Neural cell (in vitro differentiated cells): ENCODE measurements around the gene ZNF281. TPM values are rescaled to one million over a fixed set of nuclear protein-coding genes. Genes with fewer than 3 reads are reported as not detected.

ENCODE experiments used
- H2AFZ ChIP-seq: fragments of 200-600, 300-800 bp; sonication (generic), shearing (Covaris generic); 2 replicates; pipeline ENCODE4 v1.6.0; 2014; ENCODE audit warnings: low read depth, mild to moderate bottlenecking, antibody characterized with exemption, low read length, moderate library complexity
- H3F3A ChIP-seq: fragments of 200-600 bp; shearing (Covaris generic); 2 replicates; pipeline ENCODE4 v1.6.1; 2016; ENCODE audit warnings: mild to moderate bottlenecking, moderate library complexity, mixed read lengths, antibody characterized with exemption, low read length; ENCODE audit not compliant: insufficient read depth, poor library complexity, severe bottlenecking
- H3K27ac ChIP-seq: fragments of 200-600, 300-800 bp; sonication (generic), shearing (Covaris generic); 2 replicates; pipeline ENCODE4 v1.5.1; 2014; ENCODE audit warnings: mild to moderate bottlenecking, low read length, moderate library complexity
- H3K27me3 ChIP-seq: fragments of 300-800, 200-600 bp; sonication (generic), shearing (Covaris generic); 2 replicates; pipeline ENCODE4 v1.6.0; 2014; ENCODE audit warnings: mild to moderate bottlenecking, low read depth, low read length, moderate library complexity; ENCODE audit not compliant: insufficient read depth
- H3K36me3 ChIP-seq: fragments of 300-800, 200-600 bp; sonication (generic), shearing (Covaris generic); 2 replicates; pipeline ENCODE4 v1.5.1; 2014; ENCODE audit warnings: mild to moderate bottlenecking, antibody characterized with exemption, low read length, moderate library complexity; ENCODE audit not compliant: insufficient read depth
- H3K4me2 ChIP-seq: fragments of 300-800, 200-600 bp; sonication (generic), shearing (Covaris generic); 2 replicates; pipeline ENCODE4 v1.6.0; 2014; ENCODE audit warnings: mild to moderate bottlenecking, low read length
- H3K4me3 ChIP-seq: fragments of 300-800, 200-600 bp; sonication (generic), shearing (Covaris generic); 2 replicates; pipeline ENCODE4 v1.5.1; 2014; ENCODE audit warnings: mild to moderate bottlenecking, low read length, moderate library complexity
- H3K79me2 ChIP-seq: fragments of 200-600 bp; shearing (Covaris generic); replicated peaks from 2 replicates; pipeline ENCODE4 v1.6.0; 2014; ENCODE audit warnings: mild to moderate bottlenecking, low read length, moderate library complexity; ENCODE audit not compliant: insufficient read depth
- H3K9ac ChIP-seq: fragments of 300-800, 200-600 bp; sonication (generic), shearing (Covaris generic); 2 replicates; pipeline ENCODE4 v1.6.1; 2016; ENCODE audit warnings: mild to moderate bottlenecking, low read length, mixed read lengths
- H3K9me2 ChIP-seq: fragments of 200-600 bp; shearing (Covaris generic); 2 replicates; pipeline ENCODE4 v1.6.1; 2016; ENCODE audit warnings: mild to moderate bottlenecking, low read length, mixed read lengths; ENCODE audit not compliant: insufficient read depth
- H3K9me3 ChIP-seq: fragments of 200-600, 300-800 bp; sonication (generic), shearing (Covaris generic); 2 replicates; pipeline ENCODE4 v1.6.1; 2016; ENCODE audit warnings: mild to moderate bottlenecking, mixed run types, low read length, moderate library complexity, mixed read lengths
- H4K20me1 ChIP-seq: fragments of 200-600 bp; shearing (Covaris generic); 2 replicates; pipeline ENCODE4 v1.6.1; 2016; ENCODE audit warnings: mild to moderate bottlenecking, mixed run types; ENCODE audit not compliant: insufficient read depth
- CTCF ChIP-seq: fragments of 450-650 bp; IDR thresholded peaks from 2 replicates; pipeline ENCODE4 v1.5.1; 2014; ENCODE audit warnings: antibody characterized with exemption, mild to moderate bottlenecking, moderate library complexity; ENCODE audit not compliant: poor library complexity, severe bottlenecking
- EP300 ChIP-seq: fragments of 450-650 bp; conservative IDR thresholded peaks from 2 replicates; pipeline ENCODE4 v1.6.1; 2014; ENCODE audit warnings: antibody characterized with exemption, mild to moderate bottlenecking, moderate library complexity; ENCODE audit not compliant: poor library complexity, severe bottlenecking
- EZH2 ChIP-seq: fragments of 200-600, 300-800 bp; shearing (Covaris generic), sonication (generic); IDR thresholded peaks from 2 replicates; pipeline ENCODE4 v1.6.1; 2014; ENCODE audit warnings: antibody characterized with exemption, low read length, borderline replicate concordance, mild to moderate bottlenecking; ENCODE audit not compliant: insufficient read depth, poor library complexity, severe bottlenecking
- MXI1 ChIP-seq: fragments of 450-650 bp; conservative IDR thresholded peaks from 2 replicates; pipeline ENCODE4 v1.6.1; 2014; ENCODE audit warnings: antibody characterized with exemption, mild to moderate bottlenecking; ENCODE audit not compliant: poor library complexity, severe bottlenecking
- RAD21 ChIP-seq: fragments of 450-650 bp; conservative IDR thresholded peaks from 2 replicates; pipeline ENCODE4 v1.6.1; 2014; ENCODE audit warnings: antibody characterized with exemption, mild to moderate bottlenecking, moderate library complexity
- REST ChIP-seq: IDR thresholded peaks from 2 replicates; pipeline ENCODE4 v1.6.1; 2012; ENCODE audit warnings: borderline replicate concordance
- TAF1 ChIP-seq: IDR thresholded peaks from 2 replicates; pipeline ENCODE4 v1.6.1; 2012; ENCODE audit warnings: low read depth
- polyA plus RNA-seq: library from polyadenylated mRNA; depleted of rRNA; stranded (reverse); fragments of >200 nt; gene quantifications from 2 replicates; pipeline ENCODE4 v1.2.3, GENCODE V29; 2014

The ZNF281 gene
- polyA plus RNA-seq, 1 donor from 2014 or later = 23.9 TPM

DNA sequence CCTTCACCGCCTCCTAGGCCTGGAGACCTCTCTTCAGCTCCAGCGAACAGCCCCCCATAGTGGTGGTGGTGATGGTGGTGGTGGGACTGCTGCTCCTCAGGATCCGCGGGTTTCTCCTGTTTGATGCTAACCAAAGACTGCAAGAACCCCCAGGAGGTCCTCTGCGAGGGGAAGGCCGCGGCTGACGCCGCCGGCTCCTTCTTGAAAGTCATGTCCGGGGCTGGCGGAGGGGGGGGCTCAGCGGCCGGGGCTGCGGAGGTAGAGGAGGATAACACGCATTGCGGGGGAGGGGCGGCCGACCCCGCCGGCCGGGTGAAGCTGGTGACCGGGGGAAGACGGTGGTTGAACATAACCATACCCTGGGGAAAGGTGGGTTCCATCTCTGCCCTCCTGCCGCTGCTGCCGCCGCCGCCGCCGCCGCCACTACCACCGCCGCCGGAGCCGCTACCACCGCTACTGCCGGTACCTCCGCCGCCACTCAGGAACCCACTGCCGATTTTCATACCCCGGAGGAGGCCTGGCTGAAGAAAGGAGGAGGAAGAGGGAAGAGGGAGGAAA is 554 bp downstream of the ZNF281 start:
- peaks cover 33% of the 10 kb centered on the region for H3K36me3 ChIP-seq
- H3K4me3 ChIP-seq = peak overlapping the region; percentile 78
- H3K27ac ChIP-seq = peak overlapping the region; percentile 93
- no peaks in the 10 kb centered on the region for H3F3A ChIP-seq
- peaks cover 38% of the 10 kb centered on the region for H3K79me2 ChIP-seq
- H3K4me2 ChIP-seq = peak overlapping the region; percentile 65
- no peaks in the 10 kb centered on the region for H4K20me1 ChIP-seq
- peak overlapping the region; percentile 94 for H3K9ac ChIP-seq
- no peaks in the 10 kb centered on the region for H3K9me2 ChIP-seq
- H3K27me3 ChIP-seq = no peaks in the 10 kb centered on the region
- no peak for TF ChIP-seq EZH2
- peak; percentile 38 for TF ChIP-seq CTCF
- peak overlapping the region; percentile 95 for H2AFZ ChIP-seq
- H3K9me3 ChIP-seq = peaks cover 12% of the 10 kb centered on the region

- TF ChIP-seq EP300 (no peak), TAF1 (no peak)
- Histone ChIP-seq H3K4me3 (peak overlapping the region; percentile 78), H3K9me3 (peaks cover 12% of the 10 kb centered on the region), H3K9me2 (no peaks in the 10 kb centered on the region), H3K27ac (no peak overlapping the region), H3F3A (no peaks in the 10 kb centered on the region), H2AFZ (no peak overlapping the region), H4K20me1 (no peaks in the 10 kb centered on the region), H3K79me2 (peaks cover 42% of the 10 kb centered on the region), H3K36me3 (peaks cover 33% of the 10 kb centered on the region), H3K4me2 (peak overlapping the region; percentile 47), H3K27me3 (no peaks in the 10 kb centered on the region), H3K9ac (no peak overlapping the region)
Observed at GRCh38 chr1:200406161-200406797, 3.6 kb downstream of the ZNF281 start.

DNA sequence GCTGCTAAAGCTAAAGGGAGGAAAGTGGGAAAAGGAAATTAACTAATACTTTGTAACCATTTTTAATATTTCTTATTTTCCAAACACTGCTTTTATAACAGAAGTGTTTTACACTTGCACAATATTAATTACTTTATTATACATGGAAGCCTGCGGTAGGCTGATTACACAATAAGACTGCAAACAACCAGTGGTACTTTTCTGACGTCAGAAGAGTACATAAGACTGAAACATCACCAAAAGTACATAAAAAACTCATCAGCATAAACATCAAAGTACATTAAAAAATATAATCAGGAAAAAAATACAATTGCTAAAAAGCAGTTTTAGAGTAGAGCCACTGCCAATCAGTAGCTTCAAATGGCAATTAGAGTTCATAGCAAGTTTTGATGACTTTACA is 4.6 kb downstream of the ZNF281 start:
- Histone ChIP-seq H4K20me1 (no peaks in the 10 kb centered on the region), H3K4me2 (peak overlapping the region; percentile 47), H3K4me3 (peak overlapping the region; percentile 78), H2AFZ (no peak overlapping the region), H3K9ac (no peak overlapping the region), H3K9me2 (no peaks in the 10 kb centered on the region), H3K27me3 (no peaks in the 10 kb centered on the region), H3K9me3 (peaks cover 12% of the 10 kb centered on the region), H3F3A (no peaks in the 10 kb centered on the region), H3K27ac (no peak overlapping the region), H3K79me2 (peaks cover 42% of the 10 kb centered on the region), H3K36me3 (peaks cover 33% of the 10 kb centered on the region)
- TF ChIP-seq REST (no peak), TAF1 (no peak), CTCF (no peak), EZH2 (no peak), MXI1 (no peak), RAD21 (no peak)
